Hindlimb muscle (tissue), 1 donor: ENCODE results near the gene TMEM233. TPM values are rescaled to one million over a fixed set of nuclear protein-coding genes. Genes with fewer than 3 reads are reported as not detected.

Source experiments
- DNase-seq: peaks from one replicate; pipeline ENCODE4 v3.0.0-alpha.2; 2013
- polyA plus RNA-seq: library from polyadenylated mRNA; unstranded; fragments of 120-200 nt; gene quantifications from one replicate; pipeline ENCODE4 v1.2.1, GENCODE V29; 2013; ENCODE audit not compliant: insufficient read length

TMEM233 gene
- polyA plus RNA-seq, 1 donor: 4.9 TPM

DNA sequence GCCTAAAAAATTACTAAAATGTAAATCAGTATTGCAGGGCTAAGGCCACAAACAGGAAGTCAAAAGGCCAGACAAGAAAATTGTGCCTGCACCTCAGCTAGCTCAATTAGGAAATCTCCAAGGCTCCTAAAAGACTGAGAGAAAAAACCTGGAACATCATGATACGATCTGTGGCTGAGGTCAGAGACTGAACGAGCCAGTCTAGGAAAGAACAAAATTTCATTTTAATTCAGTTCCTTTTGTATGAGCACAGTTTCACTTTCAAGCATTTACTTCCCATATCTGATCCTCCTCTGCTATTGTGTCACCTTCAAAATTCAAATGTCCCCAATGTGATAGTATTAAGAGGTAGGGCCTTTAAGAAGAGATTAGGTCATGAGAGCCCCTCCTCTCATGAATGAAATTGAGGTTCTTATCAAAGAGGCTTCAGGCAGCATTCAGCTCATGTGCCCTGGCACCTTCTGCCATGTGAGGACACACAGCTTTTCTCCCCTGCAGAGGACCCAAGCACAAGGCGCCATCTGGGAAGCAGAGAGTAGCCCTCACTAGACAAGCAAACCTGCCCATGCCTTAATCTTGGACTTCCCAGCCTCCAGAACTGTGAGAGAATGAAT, 89.2 kb downstream of the TMEM233 start:
- DNase-seq: no peak

GRCh38 chr12:119683413-119683812, 89.8 kb downstream of the TMEM233 start:
- no peak for DNase-seq

GRCh38 chr12:119683816-119684215, 90.2 kb downstream of the TMEM233 start:
- DNase-seq: no peak

- no peak for DNase-seq
Observed at GRCh38 chr12:119684711-119685369, 91.3 kb downstream of the TMEM233 start.

- DNase-seq: no peak
Observed at GRCh38 chr12:119685375-119685774, 91.8 kb downstream of the TMEM233 start.

GRCh38 chr12:119686355-119686754, 92.8 kb downstream of the TMEM233 start:
- no peak for DNase-seq

GRCh38 chr12:119686776-119687175, 93.2 kb downstream of the TMEM233 start:
- DNase-seq: no peak

DNA sequence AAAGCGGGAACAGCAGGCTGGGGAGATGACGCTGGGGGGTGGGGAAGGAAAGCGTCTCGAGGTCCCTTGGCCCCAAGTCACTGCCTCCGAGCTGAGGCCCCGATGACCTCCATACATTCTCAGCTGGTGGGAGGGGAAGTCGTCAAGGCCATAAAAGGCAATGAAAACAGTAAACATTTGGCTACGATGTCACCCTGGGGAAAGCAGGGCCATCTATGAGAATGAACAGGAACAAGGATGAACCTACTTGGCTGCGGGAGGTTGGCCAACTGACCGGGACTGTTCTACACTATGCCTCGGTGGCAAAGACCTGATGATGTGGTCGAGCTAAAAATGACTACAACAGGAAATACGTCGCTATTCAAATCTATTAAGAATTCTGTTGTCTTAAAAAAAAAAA, 93.8 kb downstream of the TMEM233 start:
- peak; percentile 38 for DNase-seq

GRCh38 chr12:119687879-119688278, 94.3 kb downstream of the TMEM233 start:
- no peak for DNase-seq

GRCh38 chr12:119689935-119690500, 96.4 kb downstream of the TMEM233 start:
- DNase-seq: no peak

GRCh38 chr12:119691202-119691810, 97.7 kb downstream of the TMEM233 start:
- no peak for DNase-seq

GRCh38 chr12:119692410-119692809, 98.8 kb downstream of the TMEM233 start:
- no peak for DNase-seq

Other genes starting within 250 kb of the TMEM233 start
- 29.7 TPM for gene PRKAB1, start 74.4 kb downstream of the TMEM233 start, polyA plus RNA-seq